Measurements from ENCODE around the gene OARD1. TPM values are rescaled to one million over a fixed set of nuclear protein-coding genes. Genes with fewer than 3 reads are reported as not detected.
A peak's percentile ranks its signal among the peaks of the same experiment; 100 is the strongest.

Gene OARD1
- total RNA-seq, 2 donors from 2014 or later = 22.9 to 27.2 TPM

DNA sequence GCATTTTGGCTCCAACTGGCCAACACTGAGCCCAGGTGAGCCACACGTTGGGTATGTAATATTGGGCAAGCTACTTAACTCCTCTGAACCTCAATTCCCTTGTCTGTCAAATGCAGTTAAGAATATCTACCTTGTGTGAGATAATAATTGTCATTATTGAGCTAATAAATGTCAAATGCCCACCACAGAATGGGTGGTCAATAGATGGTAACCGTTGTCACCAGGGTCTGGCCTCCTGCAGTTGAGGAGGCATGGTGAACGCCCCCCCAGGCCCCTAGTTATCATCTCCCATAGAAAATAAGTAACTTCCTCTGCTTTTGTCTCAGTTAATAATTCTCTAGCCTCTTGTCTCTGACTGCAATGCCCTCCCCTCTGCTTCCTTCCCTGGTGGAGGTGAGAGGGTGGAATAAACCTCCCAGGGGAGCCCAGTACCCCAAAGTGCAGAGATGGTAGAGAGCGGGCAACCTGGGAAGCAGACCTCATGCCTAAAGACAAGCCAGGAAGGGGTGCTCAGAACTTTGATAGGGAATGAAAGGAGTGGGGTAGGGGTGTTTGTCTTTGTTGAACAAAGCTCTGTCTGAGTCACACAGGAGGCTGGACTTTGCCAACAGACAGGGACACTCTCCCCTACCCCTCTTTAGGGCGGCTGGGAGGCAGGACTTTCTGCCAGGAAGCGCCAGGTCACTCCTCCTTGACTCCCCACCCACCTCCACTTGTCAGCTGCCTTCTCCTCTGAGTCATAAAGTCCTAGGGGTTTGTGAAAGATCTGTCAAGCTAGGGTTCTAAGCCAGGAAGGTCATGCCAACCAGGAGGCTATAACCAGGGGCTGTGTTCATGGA lies 31.8 kb downstream of the OARD1 start:
- no peak for TF ChIP-seq POLR2A (IDR thresholded peaks at IDR 0.05)
- TF ChIP-seq POLR2AphosphoS5 (IDR thresholded peaks at IDR 0.05) = no peak
- TF ChIP-seq, protein P1, sequence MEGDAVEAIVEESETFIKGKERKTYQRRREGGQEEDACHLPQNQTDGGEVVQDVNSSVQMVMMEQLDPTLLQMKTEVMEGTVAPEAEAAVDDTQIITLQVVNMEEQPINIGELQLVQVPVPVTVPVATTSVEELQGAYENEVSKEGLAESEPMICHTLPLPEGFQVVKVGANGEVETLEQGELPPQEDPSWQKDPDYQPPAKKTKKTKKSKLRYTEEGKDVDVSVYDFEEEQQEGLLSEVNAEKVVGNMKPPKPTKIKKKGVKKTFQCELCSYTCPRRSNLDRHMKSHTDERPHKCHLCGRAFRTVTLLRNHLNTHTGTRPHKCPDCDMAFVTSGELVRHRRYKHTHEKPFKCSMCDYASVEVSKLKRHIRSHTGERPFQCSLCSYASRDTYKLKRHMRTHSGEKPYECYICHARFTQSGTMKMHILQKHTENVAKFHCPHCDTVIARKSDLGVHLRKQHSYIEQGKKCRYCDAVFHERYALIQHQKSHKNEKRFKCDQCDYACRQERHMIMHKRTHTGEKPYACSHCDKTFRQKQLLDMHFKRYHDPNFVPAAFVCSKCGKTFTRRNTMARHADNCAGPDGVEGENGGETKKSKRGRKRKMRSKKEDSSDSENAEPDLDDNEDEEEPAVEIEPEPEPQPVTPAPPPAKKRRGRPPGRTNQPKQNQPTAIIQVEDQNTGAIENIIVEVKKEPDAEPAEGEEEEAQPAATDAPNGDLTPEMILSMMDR (IDR thresholded peaks at IDR 0.05) = no peak
- intact Hi-C loops (cut with DNase I) = no loop called here
- no peak for DNase-seq (ENCODE audit: low spot score)
- H3K4me3 ChIP-seq = no peak overlapping the region
- no peaks in the 10 kb centered on the region for H3K27me3 ChIP-seq (replicated peaks; ENCODE audit: insufficient read depth)
- no peak overlapping the region for H3K27ac ChIP-seq
- H3K36me3 ChIP-seq = no peaks in the 10 kb centered on the region
- WGBS = 56% methylated on average over 6 of the region's 6 CpGs
- H3K9me3 ChIP-seq = no peaks in the 10 kb centered on the region
- H3K4me1 ChIP-seq (replicated peaks) = no peaks in the 10 kb centered on the region

GRCh38 chr6:41039060-41039998 lies 32.8 kb downstream of the OARD1 start, which contains the start of gene UNC5CL:
TSS of gene UNC5CL (minus strand) at chr6:41039221. CDS start at chr6:41035074, 4,147 bp downstream.
- 79% methylated on average over 10 of the region's 10 CpGs for WGBS
- Histone ChIP-seq H3K27me3 (replicated peaks; ENCODE audit: insufficient read depth) (no peaks in the 10 kb centered on the region), H3K36me3 (no peaks in the 10 kb centered on the region), H3K9me3 (no peaks in the 10 kb centered on the region), H3K27ac (no peak within 1 kb of the TSS), H3K4me1 (replicated peaks) (no peaks in the 10 kb centered on the region), H3K4me3 (no peak within 1 kb of the TSS)
- peak; percentile 29 for DNase-seq (ENCODE audit: low spot score)
- TF ChIP-seq POLR2AphosphoS5 (IDR thresholded peaks at IDR 0.05) = no peak
- TF ChIP-seq, protein P1 (IDR thresholded peaks at IDR 0.05) = peak; percentile 39 to 60 (median 45)
- intact Hi-C loops (cut with DNase I) = no loop called here

- H3K27ac ChIP-seq = no peak overlapping the region
- 80% methylated on average over 3 of the region's 3 CpGs for WGBS
- H3K4me3 ChIP-seq = no peak overlapping the region
- no peak for TF ChIP-seq POLR2AphosphoS5 (IDR thresholded peaks at IDR 0.05)
- TF ChIP-seq POLR2A (IDR thresholded peaks at IDR 0.05) = no peak
- TF ChIP-seq, protein P1 (IDR thresholded peaks at IDR 0.05) = no peak
- no peaks in the 10 kb centered on the region for H3K36me3 ChIP-seq
- DNase-seq (ENCODE audit: low spot score) = no peak
- H3K27me3 ChIP-seq (replicated peaks; ENCODE audit: insufficient read depth) = no peaks in the 10 kb centered on the region
- no peaks in the 10 kb centered on the region for H3K9me3 ChIP-seq
- H3K4me1 ChIP-seq (replicated peaks) = no peaks in the 10 kb centered on the region
- intact Hi-C loops (cut with DNase I) = no loop called here
Measured at GRCh38 chr6:41038205-41038604, 34.0 kb downstream of the OARD1 start.

DNA sequence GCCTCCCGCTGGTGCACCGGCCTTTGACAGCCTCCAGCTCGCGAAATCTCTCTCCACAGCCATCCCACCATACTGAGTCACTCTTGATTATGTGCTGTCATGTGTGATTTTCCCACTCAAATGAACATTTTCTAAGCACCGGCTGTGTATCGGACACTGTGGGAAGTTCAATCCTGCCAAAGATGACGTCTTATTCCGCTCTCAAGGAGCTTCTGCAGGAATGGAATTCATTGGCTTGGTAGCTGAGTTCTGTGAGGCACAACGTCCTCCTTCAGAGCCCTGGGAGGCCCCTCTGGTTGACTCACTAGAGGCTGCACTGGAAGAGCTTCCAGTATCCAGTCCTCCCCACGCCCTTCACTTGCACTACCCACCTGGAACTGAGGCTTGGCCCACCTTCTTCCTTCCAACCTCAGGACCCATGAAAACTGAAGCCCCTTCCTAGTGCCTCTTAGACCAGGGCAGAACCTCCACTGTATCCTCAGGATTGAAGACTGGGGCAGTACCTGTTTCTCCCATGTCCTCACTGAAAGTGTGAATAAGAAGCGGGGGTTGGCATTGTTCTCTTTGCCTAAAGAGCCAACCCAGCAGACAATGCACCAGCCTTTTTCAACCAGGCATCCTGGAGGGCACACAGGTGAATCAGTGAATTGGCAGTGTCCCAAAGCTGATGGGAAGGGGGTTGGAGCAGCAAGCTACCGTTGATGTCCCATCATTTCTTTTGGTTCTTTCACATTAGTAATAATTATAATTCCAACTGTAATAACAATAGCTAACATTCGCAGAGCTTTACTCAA lies 34.9 kb downstream of the OARD1 start:
- whole genome bisulfite sequencing = 84% methylated on average over 13 of the region's 13 CpGs
- Histone ChIP-seq H3K27me3 (replicated peaks; ENCODE audit: insufficient read depth) (no peaks in the 10 kb centered on the region), H3K4me1 (replicated peaks) (no peaks in the 10 kb centered on the region), H3K36me3 (no peaks in the 10 kb centered on the region), H3K9me3 (no peaks in the 10 kb centered on the region), H3K27ac (no peak overlapping the region), H3K4me3 (no peak overlapping the region)
- TF ChIP-seq POLR2A (IDR thresholded peaks at IDR 0.05) (no peak), POLR2AphosphoS5 (IDR thresholded peaks at IDR 0.05) (no peak)
- TF ChIP-seq, protein P1 (IDR thresholded peaks at IDR 0.05) = no peak
- no peak for DNase-seq (ENCODE audit: low spot score)
- intact Hi-C loops (cut with DNase I) = no loop called here
